ENCODE data around the gene NPTXR. TPM values are rescaled to one million over a fixed set of nuclear protein-coding genes. Genes with fewer than 3 reads are reported as not detected.

Gene NPTXR
- polyA plus RNA-seq, 1 donor from 2014 or later = 0.04 TPM

- Mint-ChIP-seq H3K27ac (no peak overlapping the region), H3K9me3 (no peaks in the 10 kb centered on the region), H3K4me1 (no peaks in the 10 kb centered on the region), H3K36me3 (no peaks in the 10 kb centered on the region), H3K27me3 (peaks cover 25% of the 10 kb centered on the region), H3K4me3 (no peak overlapping the region)
Observed at GRCh38 chr22:38834991-38835390, 8.8 kb downstream of the NPTXR start.

DNA sequence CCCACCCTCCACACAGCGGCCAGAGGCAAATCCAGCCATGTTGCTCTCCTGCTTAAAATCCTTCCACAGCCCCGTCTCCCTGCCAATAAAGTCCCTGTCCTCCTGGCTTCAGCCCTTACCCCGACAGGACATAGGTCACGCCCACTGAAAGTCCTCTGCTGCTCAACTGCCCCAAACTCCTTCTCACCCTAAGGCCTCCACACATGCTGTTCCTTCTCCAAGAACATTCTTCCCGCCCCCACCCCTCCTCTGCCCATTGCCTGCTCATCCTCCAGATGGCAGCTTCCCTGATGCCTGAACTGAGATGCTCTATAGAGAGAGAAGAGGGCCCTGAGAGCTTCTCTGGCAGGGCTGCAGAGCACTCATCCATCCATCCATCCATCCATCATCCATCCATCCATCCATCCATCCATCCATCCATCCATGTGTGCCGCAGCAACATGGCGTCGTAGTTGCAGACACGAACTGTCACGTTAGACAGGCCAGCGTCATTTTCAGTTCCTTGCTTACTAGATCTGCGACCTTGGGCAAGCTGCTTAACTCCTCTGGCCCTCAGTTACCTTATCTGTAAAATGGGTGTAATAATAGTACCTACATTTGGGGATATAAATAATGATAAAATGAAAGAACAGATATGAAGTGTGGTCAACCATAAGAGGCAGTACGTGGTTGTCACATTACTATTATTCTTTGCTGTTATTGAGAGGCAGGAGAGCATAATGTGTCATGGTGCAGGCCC lies 9.4 kb downstream of the NPTXR start:
- H3K27ac Mint-ChIP-seq = peak overlapping the region in 1 of 3 donors; percentile 41
- H3K27me3 Mint-ChIP-seq = peaks cover 20% of the 10 kb centered on the region
- no peaks in the 10 kb centered on the region for H3K36me3 Mint-ChIP-seq
- no peaks in the 10 kb centered on the region for H3K4me1 Mint-ChIP-seq
- peak overlapping the region in 1 of 4 donors; percentile 12 for H3K4me3 Mint-ChIP-seq
- H3K9me3 Mint-ChIP-seq = no peaks in the 10 kb centered on the region

GRCh38 chr22:38833061-38833460 lies 10.8 kb downstream of the NPTXR start:
- Mint-ChIP-seq H3K36me3 (no peaks in the 10 kb centered on the region), H3K27me3 (peaks cover 14% of the 10 kb centered on the region), H3K27ac (no peak overlapping the region), H3K4me1 (no peaks in the 10 kb centered on the region), H3K9me3 (no peaks in the 10 kb centered on the region), H3K4me3 (no peak overlapping the region)

GRCh38 chr22:38832005-38832978 lies 11.5 kb downstream of the NPTXR start:
- Mint-ChIP-seq H3K9me3 (no peaks in the 10 kb centered on the region), H3K4me3 (no peak overlapping the region), H3K36me3 (no peaks in the 10 kb centered on the region), H3K27ac (no peak overlapping the region), H3K4me1 (no peaks in the 10 kb centered on the region), H3K27me3 (peaks cover 13% of the 10 kb centered on the region)

GRCh38 chr22:38831166-38831945 lies 12.5 kb downstream of the NPTXR start:
- H3K36me3 Mint-ChIP-seq = no peaks in the 10 kb centered on the region
- peaks cover 11% of the 10 kb centered on the region for H3K27me3 Mint-ChIP-seq
- H3K27ac Mint-ChIP-seq = no peak overlapping the region
- no peaks in the 10 kb centered on the region for H3K9me3 Mint-ChIP-seq
- peak overlapping the region in 1 of 4 donors; percentile 52 for H3K4me3 Mint-ChIP-seq
- H3K4me1 Mint-ChIP-seq = no peaks in the 10 kb centered on the region

DNA sequence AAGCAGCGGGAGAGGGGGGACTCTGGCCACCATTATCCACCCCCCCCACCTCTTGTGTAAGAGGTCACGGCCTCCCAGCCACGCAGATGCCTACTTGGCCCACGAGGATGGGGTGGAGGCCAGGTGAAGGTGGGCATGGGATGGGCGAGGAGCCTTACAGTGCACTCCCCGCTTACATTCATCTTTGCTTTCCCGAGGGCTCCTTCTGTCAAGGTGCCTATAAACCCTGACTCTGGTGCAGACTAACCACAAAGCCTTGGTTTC lies 13.1 kb downstream of the NPTXR start:
- Mint-ChIP-seq H3K4me1 (no peaks in the 10 kb centered on the region), H3K27me3 (peaks cover 8% of the 10 kb centered on the region), H3K4me3 (no peak overlapping the region), H3K9me3 (no peaks in the 10 kb centered on the region), H3K36me3 (no peaks in the 10 kb centered on the region), H3K27ac (no peak overlapping the region)

- Mint-ChIP-seq H3K27me3 (peaks cover 8% of the 10 kb centered on the region), H3K9me3 (no peaks in the 10 kb centered on the region), H3K4me3 (no peak overlapping the region), H3K36me3 (no peaks in the 10 kb centered on the region), H3K27ac (no peak overlapping the region), H3K4me1 (no peaks in the 10 kb centered on the region)
Observed at GRCh38 chr22:38830026-38830844, 13.6 kb downstream of the NPTXR start.

DNA sequence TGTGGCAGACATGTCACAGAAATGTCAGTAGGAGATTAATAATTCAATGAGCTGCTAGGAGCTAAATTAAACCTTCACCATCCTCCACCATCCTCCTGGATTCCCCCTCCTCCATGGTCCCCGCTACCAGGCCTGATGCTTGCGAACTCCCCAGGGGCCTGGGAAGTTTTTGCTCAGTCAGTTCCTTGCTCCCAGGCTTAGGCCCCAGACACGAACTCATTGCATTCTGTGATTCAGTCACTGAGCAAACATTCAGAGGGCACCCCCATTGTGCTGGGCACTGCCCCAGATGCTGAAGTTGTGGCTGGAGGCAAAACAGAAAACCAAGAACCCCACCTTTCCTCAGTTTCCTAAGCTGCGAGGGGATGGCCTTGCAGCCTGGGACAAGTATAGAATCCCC lies 14.3 kb downstream of the NPTXR start:
- Mint-ChIP-seq H3K27me3 (peaks cover 8% of the 10 kb centered on the region), H3K36me3 (no peaks in the 10 kb centered on the region), H3K4me1 (no peaks in the 10 kb centered on the region), H3K27ac (no peak overlapping the region), H3K4me3 (no peak overlapping the region), H3K9me3 (no peaks in the 10 kb centered on the region)

DNA sequence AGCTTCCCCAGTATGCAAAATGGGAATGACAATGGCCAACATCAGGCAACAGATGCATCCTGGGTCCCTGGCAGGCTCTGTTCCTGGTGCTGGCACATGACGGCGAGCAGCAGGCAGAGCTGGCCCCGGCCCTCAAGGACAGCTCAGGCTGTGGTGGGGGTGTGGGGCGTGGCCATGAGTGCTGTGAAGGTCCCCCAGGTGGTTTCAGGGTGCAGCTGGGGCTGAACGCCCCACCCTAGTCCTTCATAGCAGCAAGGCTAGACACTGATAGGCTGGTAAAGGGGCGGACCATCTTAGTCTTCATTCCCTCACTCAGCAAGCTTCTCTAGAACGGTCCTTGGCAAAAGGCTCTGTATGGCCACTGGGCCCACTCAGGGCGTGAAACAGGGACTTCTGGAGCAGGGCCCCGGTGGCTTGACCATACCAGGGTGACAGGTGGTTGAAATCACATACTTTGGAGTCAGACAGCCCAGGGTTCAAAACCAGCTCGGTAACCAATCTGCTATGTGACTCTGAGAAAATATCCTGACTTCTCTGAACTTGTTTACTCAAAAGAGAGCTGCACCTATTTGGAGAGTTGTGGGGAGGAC lies 15.1 kb downstream of the NPTXR start:
- Mint-ChIP-seq H3K4me1 (peaks cover 0 to 3% (median 0%) of the 10 kb centered on the region in 3 donors), H3K27me3 (peaks cover 7% of the 10 kb centered on the region), H3K9me3 (no peaks in the 10 kb centered on the region), H3K4me3 (no peak overlapping the region), H3K36me3 (no peaks in the 10 kb centered on the region), H3K27ac (no peak overlapping the region)

- Mint-ChIP-seq H3K36me3 (no peaks in the 10 kb centered on the region), H3K9me3 (no peaks in the 10 kb centered on the region), H3K27ac (no peak overlapping the region), H3K27me3 (peaks cover 8% of the 10 kb centered on the region), H3K4me3 (peak overlapping the region in 1 of 4 donors; percentile 27), H3K4me1 (peaks cover 0 to 3% (median 0%) of the 10 kb centered on the region in 3 donors)
Observed at GRCh38 chr22:38828191-38828590, 15.6 kb downstream of the NPTXR start.

- Mint-ChIP-seq H3K4me1 (peaks cover 0 to 3% (median 0%) of the 10 kb centered on the region in 3 donors), H3K4me3 (no peak overlapping the region), H3K27ac (no peak overlapping the region), H3K36me3 (no peaks in the 10 kb centered on the region), H3K9me3 (no peaks in the 10 kb centered on the region), H3K27me3 (peaks cover 8% of the 10 kb centered on the region)
Observed at GRCh38 chr22:38827510-38827909, 16.3 kb downstream of the NPTXR start.

GRCh38 chr22:38826801-38827200 lies 17.0 kb downstream of the NPTXR start:
- Mint-ChIP-seq H3K4me1 (peaks cover 0 to 3% (median 0%) of the 10 kb centered on the region in 3 donors), H3K27ac (no peak overlapping the region), H3K4me3 (no peak overlapping the region), H3K36me3 (no peaks in the 10 kb centered on the region), H3K27me3 (peaks cover 8% of the 10 kb centered on the region), H3K9me3 (no peaks in the 10 kb centered on the region)

- H3K36me3 Mint-ChIP-seq = no peaks in the 10 kb centered on the region
- peaks cover 8% of the 10 kb centered on the region for H3K27me3 Mint-ChIP-seq
- H3K4me1 Mint-ChIP-seq = peaks cover 0 to 3% (median 0%) of the 10 kb centered on the region in 3 donors
- H3K4me3 Mint-ChIP-seq = no peak overlapping the region
- no peaks in the 10 kb centered on the region for H3K9me3 Mint-ChIP-seq
- no peak overlapping the region for H3K27ac Mint-ChIP-seq
Observed at GRCh38 chr22:38826386-38826785, 17.4 kb downstream of the NPTXR start.

GRCh38 chr22:38824585-38824984 lies 19.2 kb downstream of the NPTXR start:
- peak overlapping the region in 1 of 3 donors; percentile 89 for H3K27ac Mint-ChIP-seq
- no peaks in the 10 kb centered on the region for H3K9me3 Mint-ChIP-seq
- no peaks in the 10 kb centered on the region for H3K36me3 Mint-ChIP-seq
- H3K27me3 Mint-ChIP-seq = peaks cover 14% of the 10 kb centered on the region
- H3K4me3 Mint-ChIP-seq = no peak overlapping the region
- H3K4me1 Mint-ChIP-seq = peaks cover 0 to 3% (median 0%) of the 10 kb centered on the region in 3 donors

Data from IgD-negative memory B cell (primary cell).